ENCODE measurements around the gene PSMC3.

PSMC3 gene

GRCh38 chr11:47374720-47375019, 51.6 kb downstream of the PSMC3 start:
- no peak for DNase-seq

GRCh38 chr11:47373876-47374719, 52.1 kb downstream of the PSMC3 start:
- peak; percentile 53 to 87 for DNase-seq

GRCh38 chr11:47372422-47372821, 53.8 kb downstream of the PSMC3 start:
- no peak for DNase-seq

- no peak for DNase-seq
These were observed 56.6 kb downstream of the PSMC3 start for GRCh38 chr11:47369676-47370075.

Measured in NCI-H446 (cell line).